BJ (cell line): Measurements from ENCODE around the gene CUX1. TPM values are rescaled to one million over a fixed set of nuclear protein-coding genes. Genes with fewer than 3 reads are reported as not detected.

Experiments used
- CTCF ChIA-PET: fragments of 350-600 bp; formaldehyde crosslinking; extraction: SDS; loops from one replicate; lab custom pipeline; 2021; ENCODE audit warnings: antibody characterized with exemption, inconsistent platforms; lab: Yijun Ruan, JAX
- POLR2A ChIA-PET: fragments of 300-600 bp; sonication (Branson Sonifier 250); formaldehyde crosslinking; extraction: SDS; loops from one replicate; lab custom pipeline; 2021; ENCODE audit warnings: antibody characterized with exemption; lab: Charles Lee
- DNase-seq: peaks from one replicate; pipeline ENCODE4 v3.0.0-alpha.2; 2011; ENCODE audit warnings: low read depth
- H3K27me3 ChIP-seq: 2 replicates; pipeline ENCODE4 v1.6.0; 2011; ENCODE audit warnings: low read length; ENCODE audit not compliant: control insufficient read depth, insufficient read depth
- H3K36me3 ChIP-seq: 2 replicates; pipeline ENCODE4 v1.5.1; 2011; ENCODE audit warnings: low read length; ENCODE audit not compliant: control insufficient read depth, insufficient read depth
- H3K4me3 ChIP-seq: 2 replicates; pipeline ENCODE4 v1.5.1; 2011; ENCODE audit warnings: low read depth, mild to moderate bottlenecking, control low read depth, low read length
- CTCF ChIP-seq: IDR thresholded peaks from 2 replicates; pipeline ENCODE4 v1.5.1; 2011; ENCODE audit warnings: low read depth, mild to moderate bottlenecking, control low read depth, inconsistent platforms, low read length, moderate library complexity; ENCODE audit not compliant: insufficient read depth
- polyA plus RNA-seq: library from polyadenylated mRNA; depleted of rRNA; stranded (reverse); fragments of >200 nt; gene quantifications from 2 replicates; pipeline ENCODE4 v1.2.3, GENCODE V29; 2011

Gene CUX1
- polyA plus RNA-seq, 1 experiment = 36.5 TPM

- H3K27me3 ChIP-seq = no peaks in the 10 kb centered on the region
- ChIA-PET POLR2A (no interaction called here), CTCF (interaction anchor here (0.8 kb wide), 1 partner anchor 9 kb away, joined by 4 read pairs; no protein-coding TSS in a partner anchor)
- no peaks in the 10 kb centered on the region for H3K36me3 ChIP-seq
- no peak overlapping the region for H3K4me3 ChIP-seq
- TF ChIP-seq CTCF = no peak
- no peak for DNase-seq
Measured at GRCh38 chr7:101959829-101960228, 142.4 kb downstream of the CUX1 start.

- no peak for DNase-seq
- no peak overlapping the region for H3K4me3 ChIP-seq
- POLR2A ChIA-PET = no interaction called here
- CTCF ChIA-PET = interaction anchor here (0.8 kb wide), 1 partner anchor 9 kb away, joined by 4 read pairs; no protein-coding TSS in a partner anchor
- H3K27me3 ChIP-seq = no peaks in the 10 kb centered on the region
- no peak for TF ChIP-seq CTCF
- H3K36me3 ChIP-seq = no peaks in the 10 kb centered on the region
Measured at GRCh38 chr7:101960323-101960722, 142.9 kb downstream of the CUX1 start.

- Histone ChIP-seq H3K27me3 (no peaks in the 10 kb centered on the region), H3K4me3 (no peak overlapping the region), H3K36me3 (no peaks in the 10 kb centered on the region)
- TF ChIP-seq CTCF = no peak
- CTCF ChIA-PET = no interaction called here
- no peak for DNase-seq
- POLR2A ChIA-PET = no interaction called here
Measured at GRCh38 chr7:101960985-101961708, 143.7 kb downstream of the CUX1 start.

GRCh38 chr7:101961811-101962210 lies 144.4 kb downstream of the CUX1 start:
- Histone ChIP-seq H3K36me3 (no peaks in the 10 kb centered on the region), H3K4me3 (no peak overlapping the region), H3K27me3 (no peaks in the 10 kb centered on the region)
- POLR2A ChIA-PET = interaction anchor here (0.6 kb wide), 1 partner anchor 19 kb away, joined by 3 read pairs; no protein-coding TSS in a partner anchor
- no peak for TF ChIP-seq CTCF
- CTCF ChIA-PET = no interaction called here
- no peak for DNase-seq

GRCh38 chr7:101963693-101964092 lies 146.3 kb downstream of the CUX1 start:
- no peaks in the 10 kb centered on the region for H3K36me3 ChIP-seq
- H3K27me3 ChIP-seq = no peaks in the 10 kb centered on the region
- DNase-seq = no peak
- TF ChIP-seq CTCF = no peak
- CTCF ChIA-PET = no interaction called here
- POLR2A ChIA-PET = no interaction called here
- H3K4me3 ChIP-seq = no peak overlapping the region
